A549 (cell line): Measurements from ENCODE around the gene RAB3C. TPM values are rescaled to one million over a fixed set of nuclear protein-coding genes. Genes with fewer than 3 reads are reported as not detected.

Experiments
- polyA plus RNA-seq, 4 experiments: library from polyadenylated mRNA; depleted of rRNA in 3 of 4; stranded (reverse); fragments of >200 nt; fragmentation: RNase III in 1 of 4; extraction: RNeasy Plus Mini Kit Qiagen cat#74134 plus additional on column Dnase treatment in 1 of 4; gene quantifications; 2 replicates in 3 of 4; 3 replicates in 1 of 4; pipeline ENCODE4 v1.2.3, GENCODE V29; 2011 to 2017

Gene RAB3C
- polyA plus RNA-seq, 2 of the 4 experiments (the other 2 are of a cell fraction) = not detected

Other genes with a start within 250 kb of the RAB3C start
- gene PLK2, start 123.0 kb upstream of the RAB3C start, polyA plus RNA-seq (2011; rRNA removed) = 168 and 217 TPM in 2 replicates
- 230 to 257 TPM (median 240 TPM) in 3 replicates for gene PLK2, start 123.0 kb upstream of the RAB3C start, polyA plus RNA-seq (2017; fragmentation: RNase III; extraction: RNeasy Plus Mini Kit Qiagen cat#74134 plus additional on column Dnase treatment)
- gene GAPT, start 91.6 kb upstream of the RAB3C start, polyA plus RNA-seq (2011; rRNA removed) = not detected in 2 replicates
- not detected in 3 replicates for gene GAPT, start 91.6 kb upstream of the RAB3C start, polyA plus RNA-seq (2017; fragmentation: RNase III; extraction: RNeasy Plus Mini Kit Qiagen cat#74134 plus additional on column Dnase treatment)